GM18526 (cell line): ENCODE results near the gene UNC45A.

Source experiments
- POLR2A ChIP-seq: IDR thresholded peaks from 3 replicates; pipeline ENCODE4 v1.6.1; 2011; ENCODE audit not compliant: insufficient read length; ENCODE audit errors: extremely low read depth

Gene UNC45A

DNA sequence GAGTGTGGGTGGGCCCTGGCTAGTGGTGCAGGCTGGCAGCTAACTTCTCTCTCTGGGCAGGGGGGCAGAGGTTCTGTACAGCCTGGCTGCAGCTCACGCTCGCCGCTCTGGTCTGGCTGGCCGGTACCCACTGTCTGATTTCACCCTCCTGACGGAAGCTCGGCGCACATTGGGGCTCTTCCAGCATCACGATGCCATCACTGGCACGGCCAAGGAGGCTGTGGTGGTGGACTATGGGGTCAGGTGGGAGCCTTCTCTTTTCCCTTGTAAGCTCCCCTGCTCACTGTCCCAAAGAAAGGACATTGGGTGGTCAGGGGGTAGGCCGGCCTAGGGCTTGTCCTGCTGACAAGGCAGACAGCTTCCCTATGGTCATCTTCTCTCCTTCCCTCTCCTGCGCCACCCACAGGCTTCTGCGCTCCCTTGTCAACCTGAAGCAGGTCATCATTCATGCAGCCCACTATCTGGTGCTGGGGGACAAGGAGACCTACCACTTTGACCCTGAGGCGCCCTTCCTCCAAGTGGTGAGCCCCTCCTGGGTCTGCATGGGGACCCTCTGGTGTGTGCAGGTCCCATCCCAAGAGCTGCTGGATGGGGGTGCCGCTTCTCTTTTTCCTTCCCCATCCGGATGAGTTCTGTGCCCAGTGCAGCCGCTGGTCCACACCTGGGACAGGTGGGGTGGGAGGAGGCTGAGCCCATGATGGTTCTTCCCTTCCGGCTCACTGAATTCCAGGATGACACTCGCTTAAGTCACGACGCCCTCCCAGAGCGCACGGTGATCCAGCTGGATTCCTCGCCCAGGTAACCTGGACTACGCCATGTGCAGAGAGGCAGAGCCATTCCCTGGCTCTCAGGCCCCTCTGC lies 24.4 kb upstream of the UNC45A start:
- no peak for TF ChIP-seq POLR2A

DNA sequence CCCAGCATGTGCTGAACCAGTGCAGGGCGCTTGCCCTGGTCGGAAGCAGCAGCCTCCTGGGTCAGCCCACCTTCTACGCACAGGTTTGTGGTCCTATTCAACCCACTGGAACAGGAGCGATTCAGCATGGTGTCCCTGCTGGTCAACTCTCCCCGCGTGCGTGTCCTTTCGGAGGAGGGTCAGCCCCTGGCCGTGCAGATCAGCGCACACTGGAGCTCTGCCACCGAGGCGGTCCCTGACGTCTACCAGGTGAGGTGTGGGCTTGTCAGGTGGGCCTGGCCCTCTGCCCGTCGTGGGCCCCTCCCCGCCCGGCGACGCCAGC lies 23.8 kb upstream of the UNC45A start:
- no peak for TF ChIP-seq POLR2A

DNA sequence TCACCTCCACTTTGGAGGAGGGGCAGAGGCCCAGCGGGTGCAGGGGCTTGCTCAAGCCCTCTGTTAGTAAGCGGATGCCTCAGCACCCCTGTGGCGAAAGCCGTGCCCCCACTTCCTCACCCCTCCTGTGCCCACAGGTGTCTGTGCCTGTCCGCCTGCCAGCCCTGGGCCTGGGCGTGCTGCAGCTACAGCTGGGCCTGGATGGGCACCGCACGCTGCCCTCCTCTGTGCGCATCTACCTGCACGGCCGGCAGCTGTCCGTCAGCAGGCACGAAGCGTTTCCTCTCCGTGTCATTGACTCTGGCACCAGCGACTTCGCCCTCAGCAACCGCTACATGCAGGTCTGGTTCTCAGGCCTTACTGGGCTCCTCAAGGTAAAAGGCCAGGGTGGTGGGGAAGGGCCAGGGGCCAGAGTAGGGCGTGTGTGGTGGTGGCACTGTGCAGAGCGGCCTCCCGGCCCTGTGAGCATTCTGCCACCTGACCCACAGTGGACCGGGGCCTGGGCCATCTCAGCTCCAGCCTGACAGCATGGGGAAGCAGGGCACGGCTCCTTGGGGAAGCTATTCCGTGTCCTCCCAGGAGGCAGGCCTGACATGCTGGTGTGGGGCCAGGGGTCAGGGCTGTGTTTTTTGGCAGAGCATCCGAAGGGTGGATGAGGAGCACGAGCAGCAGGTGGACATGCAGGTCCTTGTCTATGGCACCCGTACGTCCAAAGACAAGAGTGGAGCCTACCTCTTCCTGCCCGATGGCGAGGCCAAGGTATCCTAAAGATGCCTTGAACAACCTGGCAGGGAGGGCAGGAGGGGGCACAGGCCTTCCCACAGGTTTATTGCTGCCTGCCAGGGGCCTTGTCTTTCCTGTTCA lies 22.9 kb upstream of the UNC45A start:
- no peak for TF ChIP-seq POLR2A

DNA sequence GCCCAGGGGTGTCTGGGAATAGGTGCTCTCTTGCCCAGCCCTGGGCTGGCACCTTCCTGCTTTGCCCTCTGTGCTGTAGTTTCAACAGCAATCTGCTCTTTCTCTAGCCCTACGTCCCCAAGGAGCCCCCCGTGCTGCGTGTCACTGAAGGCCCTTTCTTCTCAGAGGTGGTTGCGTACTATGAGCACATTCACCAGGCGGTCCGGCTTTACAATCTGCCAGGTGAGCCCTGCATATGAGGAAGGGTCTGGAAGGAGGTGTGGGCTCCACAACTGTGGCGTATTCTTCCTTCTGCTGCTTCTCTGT lies 22.4 kb upstream of the UNC45A start:
- no peak for TF ChIP-seq POLR2A

DNA sequence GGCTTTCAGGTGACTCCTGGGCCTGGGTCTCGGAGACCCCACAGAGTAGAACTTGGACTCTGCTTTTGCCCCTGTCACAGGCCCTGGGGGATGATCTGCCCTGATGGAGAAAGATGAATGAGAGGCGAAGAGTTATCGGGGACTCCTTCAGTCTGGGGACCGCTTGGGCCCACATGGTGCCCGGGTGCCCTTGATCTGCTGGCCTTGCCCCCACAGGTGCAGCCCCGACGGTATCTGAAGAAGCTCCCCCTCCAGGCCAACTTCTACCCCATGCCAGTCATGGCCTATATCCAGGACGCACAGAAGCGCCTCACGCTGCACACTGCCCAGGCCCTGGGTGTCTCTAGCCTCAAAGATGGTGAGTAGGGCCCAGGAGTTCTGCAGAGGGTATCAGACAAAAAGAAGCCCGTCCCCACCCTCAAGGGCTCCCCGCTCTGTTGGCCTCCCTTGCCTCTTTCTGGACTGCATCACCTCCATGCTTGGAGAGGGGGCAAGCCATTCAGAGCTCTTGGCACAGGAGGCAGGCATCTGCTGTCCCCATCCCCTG lies 21.6 kb upstream of the UNC45A start:
- TF ChIP-seq POLR2A, result no peak

DNA sequence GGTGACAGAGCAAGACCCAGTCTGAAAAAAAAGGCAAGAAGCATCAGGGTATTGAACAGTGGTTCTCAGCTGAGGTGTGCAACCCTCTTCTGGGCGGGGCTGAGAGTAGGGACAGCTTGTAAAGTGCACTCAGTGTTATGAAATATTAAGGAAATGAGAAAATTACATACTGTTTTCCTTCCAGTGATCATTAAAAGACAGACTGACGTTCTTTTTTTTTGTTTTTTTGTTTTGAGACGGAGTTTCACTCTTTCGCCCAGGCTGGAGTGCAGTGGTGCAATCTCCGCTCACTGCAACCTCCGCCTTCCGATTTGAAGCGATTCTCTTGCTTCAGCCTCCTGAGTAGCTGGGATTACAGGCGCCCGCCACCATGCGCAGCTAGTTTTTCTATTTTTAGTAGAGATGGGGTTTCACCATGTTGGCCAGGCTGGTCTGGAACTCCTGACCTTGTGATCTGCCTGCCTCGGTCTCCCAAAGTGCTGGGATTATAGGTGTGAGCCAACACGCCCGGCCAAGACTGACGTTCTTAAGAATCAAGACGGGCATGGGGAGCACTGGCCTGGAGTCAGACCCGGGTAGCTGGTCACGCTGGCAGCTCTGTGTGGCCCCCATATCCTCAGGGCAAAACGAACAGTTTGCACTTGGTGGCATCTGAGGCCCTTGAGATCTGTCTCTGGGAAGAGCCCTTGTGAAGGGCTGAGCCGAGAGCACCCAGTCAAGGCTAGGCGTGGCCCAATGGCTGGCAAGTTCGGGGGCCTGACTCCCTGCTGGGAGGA lies 20.6 kb upstream of the UNC45A start:
- no peak for TF ChIP-seq POLR2A

GRCh38 chr15:90915216-90915807 lies 19.8 kb upstream of the UNC45A start:
- TF ChIP-seq POLR2A, result no peak

GRCh38 chr15:90915808-90916440 lies 19.2 kb upstream of the UNC45A start:
- no peak for TF ChIP-seq POLR2A

DNA sequence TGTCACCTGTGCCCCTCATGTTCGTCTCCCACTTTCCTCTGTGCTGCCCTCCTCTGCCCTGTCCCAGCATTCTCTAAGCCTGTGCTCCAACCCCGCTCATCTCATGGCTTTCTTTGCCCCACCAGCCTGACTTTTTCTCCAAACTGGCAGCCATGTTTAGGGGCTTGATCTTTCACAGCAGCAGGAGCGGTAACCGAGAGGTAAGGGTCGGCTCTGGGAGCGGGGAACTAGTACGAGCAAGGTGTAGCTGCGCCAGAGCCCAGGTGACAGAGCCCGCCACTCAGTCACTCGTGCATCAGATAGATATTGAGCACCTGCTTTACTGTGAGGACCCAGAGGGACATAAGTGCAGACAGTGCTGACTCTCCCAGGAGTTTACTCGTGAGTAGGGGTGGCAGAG lies 18.6 kb upstream of the UNC45A start:
- no peak for TF ChIP-seq POLR2A

GRCh38 chr15:90917569-90917968 lies 17.5 kb upstream of the UNC45A start:
- no peak for TF ChIP-seq POLR2A

DNA sequence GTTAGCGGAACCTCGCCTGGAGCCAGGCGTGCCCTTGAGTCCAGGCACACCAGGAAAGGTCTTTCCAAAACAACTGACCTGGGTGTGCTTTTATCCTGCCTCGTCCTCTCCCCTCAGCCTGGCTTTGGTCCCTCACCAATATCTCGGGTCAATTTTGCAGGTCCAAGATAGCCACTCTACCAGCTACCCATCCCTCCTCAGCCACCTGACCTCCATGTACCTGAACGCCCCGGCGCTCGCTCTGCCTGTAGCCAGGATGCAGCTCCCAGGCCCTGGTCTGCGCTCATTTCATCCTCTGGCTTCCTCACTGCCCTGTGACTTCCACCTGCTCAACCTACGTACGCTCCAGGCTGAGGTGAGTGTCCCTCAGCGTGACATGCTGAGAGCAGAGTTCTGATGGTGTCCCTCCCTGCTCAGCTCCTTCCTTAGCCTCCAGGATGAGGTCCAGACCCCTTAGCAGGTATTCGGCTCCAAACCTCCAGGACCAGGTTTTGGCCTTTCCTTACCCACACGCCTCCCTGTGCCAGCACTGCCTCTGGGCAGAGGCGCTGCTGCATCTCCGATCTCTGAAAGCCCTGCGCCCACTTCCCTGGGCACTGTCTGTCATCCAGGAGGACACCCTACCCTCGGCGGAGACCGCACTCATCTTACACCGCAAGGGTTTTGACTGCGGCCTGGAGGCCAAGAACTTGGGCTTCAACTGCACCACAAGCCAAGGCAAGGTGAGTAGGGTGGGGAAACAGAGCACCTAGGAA lies 16.9 kb upstream of the UNC45A start:
- no peak for TF ChIP-seq POLR2A

GRCh38 chr15:90918835-90919234 lies 16.2 kb upstream of the UNC45A start:
- no peak for TF ChIP-seq POLR2A

- TF ChIP-seq POLR2A, result no peak
Measured at GRCh38 chr15:90921887-90922286, 13.2 kb upstream of the UNC45A start.

DNA sequence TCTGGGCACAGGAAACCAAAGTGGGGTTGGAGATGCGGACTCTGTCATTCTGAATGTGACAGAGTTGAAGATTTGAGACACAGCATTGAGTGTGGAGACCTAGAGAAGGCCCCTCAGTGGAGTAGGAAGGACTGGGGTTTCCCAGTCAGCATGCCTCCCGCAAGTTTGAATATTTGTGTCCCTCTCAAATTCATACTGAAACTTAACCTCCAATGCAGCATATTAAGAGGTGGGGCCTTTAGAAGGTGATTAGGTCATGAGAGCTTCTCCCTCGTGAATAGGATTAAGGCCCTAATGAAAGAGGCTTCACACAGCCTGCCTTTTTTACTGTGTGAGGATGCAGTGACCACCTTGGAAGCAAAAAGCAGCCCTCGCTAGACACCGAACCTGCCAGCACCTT lies 10.7 kb upstream of the UNC45A start:
- TF ChIP-seq POLR2A, result no peak
